Measurements from ENCODE around the gene HTRA3.

DNA sequence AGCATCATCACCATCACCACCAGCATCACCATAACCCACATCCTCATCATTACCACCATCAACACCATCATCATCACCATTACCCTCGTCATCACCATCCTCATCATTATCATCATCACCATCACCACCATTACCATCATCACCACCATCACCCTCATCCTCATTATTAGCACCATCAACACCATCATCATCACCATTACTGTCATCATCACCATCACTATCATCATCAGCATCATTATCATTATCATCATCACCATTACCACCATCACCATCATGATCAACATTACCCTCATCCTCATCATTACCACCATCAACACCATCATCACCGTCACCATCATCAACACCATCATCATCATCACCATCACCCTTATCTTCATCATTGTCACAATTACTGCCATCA is 51.7 kb downstream of the HTRA3 start:
- TF ChIP-seq, protein P1, sequence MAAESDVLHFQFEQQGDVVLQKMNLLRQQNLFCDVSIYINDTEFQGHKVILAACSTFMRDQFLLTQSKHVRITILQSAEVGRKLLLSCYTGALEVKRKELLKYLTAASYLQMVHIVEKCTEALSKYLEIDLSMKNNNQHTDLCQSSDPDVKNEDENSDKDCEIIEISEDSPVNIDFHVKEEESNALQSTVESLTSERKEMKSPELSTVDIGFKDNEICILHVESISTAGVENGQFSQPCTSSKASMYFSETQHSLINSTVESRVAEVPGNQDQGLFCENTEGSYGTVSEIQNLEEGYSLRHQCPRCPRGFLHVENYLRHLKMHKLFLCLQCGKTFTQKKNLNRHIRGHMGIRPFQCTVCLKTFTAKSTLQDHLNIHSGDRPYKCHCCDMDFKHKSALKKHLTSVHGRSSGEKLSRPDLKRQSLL (tag by site-specific recombination; IDR thresholded peaks at IDR 0.05): no peak
- TF ChIP-seq, protein P2, sequence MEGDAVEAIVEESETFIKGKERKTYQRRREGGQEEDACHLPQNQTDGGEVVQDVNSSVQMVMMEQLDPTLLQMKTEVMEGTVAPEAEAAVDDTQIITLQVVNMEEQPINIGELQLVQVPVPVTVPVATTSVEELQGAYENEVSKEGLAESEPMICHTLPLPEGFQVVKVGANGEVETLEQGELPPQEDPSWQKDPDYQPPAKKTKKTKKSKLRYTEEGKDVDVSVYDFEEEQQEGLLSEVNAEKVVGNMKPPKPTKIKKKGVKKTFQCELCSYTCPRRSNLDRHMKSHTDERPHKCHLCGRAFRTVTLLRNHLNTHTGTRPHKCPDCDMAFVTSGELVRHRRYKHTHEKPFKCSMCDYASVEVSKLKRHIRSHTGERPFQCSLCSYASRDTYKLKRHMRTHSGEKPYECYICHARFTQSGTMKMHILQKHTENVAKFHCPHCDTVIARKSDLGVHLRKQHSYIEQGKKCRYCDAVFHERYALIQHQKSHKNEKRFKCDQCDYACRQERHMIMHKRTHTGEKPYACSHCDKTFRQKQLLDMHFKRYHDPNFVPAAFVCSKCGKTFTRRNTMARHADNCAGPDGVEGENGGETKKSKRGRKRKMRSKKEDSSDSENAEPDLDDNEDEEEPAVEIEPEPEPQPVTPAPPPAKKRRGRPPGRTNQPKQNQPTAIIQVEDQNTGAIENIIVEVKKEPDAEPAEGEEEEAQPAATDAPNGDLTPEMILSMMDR (tag by site-specific recombination; IDR thresholded peaks at IDR 0.05): no peak
- TF ChIP-seq ZFP3 (tag by site-specific recombination; IDR thresholded peaks at IDR 0.05; ENCODE audit: low read depth) (no peak), ZSCAN30 (tag by site-specific recombination; IDR thresholded peaks at IDR 0.05) (no peak)
- TF ChIP-seq, protein P3, sequence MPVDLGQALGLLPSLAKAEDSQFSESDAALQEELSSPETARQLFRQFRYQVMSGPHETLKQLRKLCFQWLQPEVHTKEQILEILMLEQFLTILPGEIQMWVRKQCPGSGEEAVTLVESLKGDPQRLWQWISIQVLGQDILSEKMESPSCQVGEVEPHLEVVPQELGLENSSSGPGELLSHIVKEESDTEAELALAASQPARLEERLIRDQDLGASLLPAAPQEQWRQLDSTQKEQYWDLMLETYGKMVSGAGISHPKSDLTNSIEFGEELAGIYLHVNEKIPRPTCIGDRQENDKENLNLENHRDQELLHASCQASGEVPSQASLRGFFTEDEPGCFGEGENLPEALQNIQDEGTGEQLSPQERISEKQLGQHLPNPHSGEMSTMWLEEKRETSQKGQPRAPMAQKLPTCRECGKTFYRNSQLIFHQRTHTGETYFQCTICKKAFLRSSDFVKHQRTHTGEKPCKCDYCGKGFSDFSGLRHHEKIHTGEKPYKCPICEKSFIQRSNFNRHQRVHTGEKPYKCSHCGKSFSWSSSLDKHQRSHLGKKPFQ (tag by site-specific recombination; IDR thresholded peaks at IDR 0.05): no peak

All from HEK293 (cell line).